MCF 10A (cell line): ENCODE measurements around the gene CCDC175. TPM values are rescaled to one million over a fixed set of nuclear protein-coding genes. Genes with fewer than 3 reads are reported as not detected.

Experiments
- Bru-seq: library from RNA; stranded (reverse); fragments of 400-500 nt; gene quantifications from one replicate; lab custom pipeline; 2021; lab: Mats Ljungman, UMichigan
- BruChase-seq, 2 experiments: library from RNA; stranded (reverse); fragments of 400-500 nt; gene quantifications; one replicate each; lab custom pipeline; 2021; lab: Mats Ljungman, UMichigan
- BruUV-seq: library from RNA; stranded (reverse); fragments of 400-500 nt; replicated peaks from 2 replicates; lab custom pipeline; 2021; lab: Mats Ljungman, UMichigan
- CTCF ChIA-PET: fragments of 300-600 bp; sonication (Branson Sonifier 250); formaldehyde crosslinking; extraction: SDS; loops from one replicate; lab custom pipeline; 2021; ENCODE audit warnings: antibody characterized with exemption, inconsistent platforms; lab: Yijun Ruan, JAX
- POLR2A ChIA-PET: fragments of 300-600, 350-650 bp; sonication (Branson Sonifier 250); formaldehyde crosslinking; extraction: SDS; loops from one replicate; lab custom pipeline; 2020; ENCODE audit warnings: antibody characterized with exemption, inconsistent platforms; lab: Yijun Ruan, JAX
- DNase-seq: peaks from one replicate; pipeline ENCODE4 v3.0.0-alpha.2; 2018; ENCODE audit not compliant: unreplicated experiment
- H3K27ac Mint-ChIP-seq: one replicate; pipeline ENCODE4 v1.8.0; 2022; ENCODE audit warnings: mild to moderate bottlenecking, low read depth, mixed read lengths; ENCODE audit not compliant: unreplicated experiment
- H3K27me3 Mint-ChIP-seq: one replicate; pipeline ENCODE4 v1.8.0; 2022; ENCODE audit warnings: mixed read lengths; ENCODE audit not compliant: insufficient read depth, unreplicated experiment
- H3K36me3 Mint-ChIP-seq: one replicate; pipeline ENCODE4 v1.8.0; 2022; ENCODE audit warnings: mild to moderate bottlenecking, moderate library complexity, mixed read lengths; ENCODE audit not compliant: insufficient read depth, unreplicated experiment
- H3K4me1 Mint-ChIP-seq: one replicate; pipeline ENCODE4 v1.8.0; 2022; ENCODE audit warnings: mixed read lengths; ENCODE audit not compliant: insufficient read depth, unreplicated experiment
- H3K4me3 Mint-ChIP-seq: one replicate; pipeline ENCODE4 v1.8.0; 2022; ENCODE audit warnings: mild to moderate bottlenecking, moderate library complexity, mixed read lengths; ENCODE audit not compliant: unreplicated experiment
- H3K9me3 Mint-ChIP-seq: one replicate; pipeline ENCODE4 v1.8.0; 2022; ENCODE audit warnings: mixed read lengths; ENCODE audit not compliant: unreplicated experiment
- intact Hi-C: fragments of 100-400 bp; cut with micrococcal nuclease; formaldehyde crosslinking; loops from 2 replicates; pipeline ENCODE4 v1.14.1; 2022
- long read RNA-seq: library from polyadenylated mRNA; stranded (forward); transcript quantifications from one replicate; pipeline ENCODE4 v2.0.0, GENCODE V29; 2022
- total RNA-seq: library from RNA; stranded (reverse); gene quantifications from 2 replicates; pipeline ENCODE4 v1.2.3, GENCODE V29; 2022
- TF ChIP-seq, protein P1 (sequence below): fragments of 200-600 bp; IDR thresholded peaks from one replicate; pipeline ENCODE4 v1.8.0; 2022; ENCODE audit warnings: antibody characterized with exemption, mild to moderate bottlenecking; ENCODE audit not compliant: unreplicated experiment

Gene CCDC175
- not detected in 2 replicates for total RNA-seq
- percentile 31 among the genes with signal in this experiment for Bru-seq, nascent RNA
- BruChase-seq, experiment 1, labeled RNA remaining after a 6-hour chase: percentile 45 among the genes with signal in this experiment
- BruChase-seq, experiment 2, labeled RNA remaining after a 2-hour chase: percentile 51 among the genes with signal in this experiment
- long read RNA-seq: 0 reads

DNA sequence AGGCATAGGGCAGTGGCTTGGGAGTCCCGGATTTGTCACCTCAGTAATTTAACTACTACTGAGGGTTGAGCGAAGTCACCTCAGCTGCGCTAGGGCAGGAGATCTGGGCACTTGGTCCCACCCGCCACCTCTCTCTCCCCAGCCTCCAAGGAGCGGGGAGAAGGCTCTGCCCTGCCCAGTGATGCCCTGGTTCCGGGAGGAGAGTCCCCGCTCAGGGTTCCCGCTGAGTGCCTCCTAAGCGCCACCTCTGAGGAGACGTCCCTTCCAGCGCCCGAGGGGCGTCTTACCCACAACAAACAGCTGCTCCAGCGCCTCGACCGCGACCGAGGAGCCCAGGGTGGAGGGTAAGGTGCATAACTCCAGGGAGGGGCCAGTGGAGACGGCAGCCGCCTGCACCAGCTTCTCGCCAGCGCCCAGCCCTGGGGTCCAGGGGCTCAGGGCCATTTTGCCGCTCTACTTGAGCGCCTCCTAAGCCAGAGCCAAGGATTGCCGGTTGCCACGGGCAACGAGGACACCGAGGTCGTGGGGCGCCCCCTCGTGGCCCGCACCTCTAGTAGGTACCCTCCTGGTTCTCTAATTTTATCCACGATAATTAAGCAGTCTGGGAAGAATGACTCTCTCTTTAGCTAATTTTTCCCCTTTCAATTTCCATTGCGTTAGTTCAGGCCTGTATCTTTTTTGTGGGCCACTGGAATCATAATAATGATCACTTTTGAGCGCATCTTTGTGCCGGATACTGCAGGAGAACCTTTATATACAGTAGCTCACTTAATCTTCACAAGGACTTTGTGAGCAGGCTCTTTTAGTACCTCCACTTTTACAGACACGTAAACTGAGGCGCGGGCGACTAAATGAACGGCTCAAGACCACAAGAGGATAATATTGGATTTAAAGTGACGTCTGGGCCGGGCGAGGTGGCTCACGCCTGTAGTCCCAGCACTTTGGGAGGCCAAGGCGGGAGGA is at the start of gene CCDC175:
Gene CCDC175 (minus strand): TSS at position 481 of the 963 bp plus-strand sequence. CDS start 37 bp downstream, at position 444.
- TF ChIP-seq, protein P1, sequence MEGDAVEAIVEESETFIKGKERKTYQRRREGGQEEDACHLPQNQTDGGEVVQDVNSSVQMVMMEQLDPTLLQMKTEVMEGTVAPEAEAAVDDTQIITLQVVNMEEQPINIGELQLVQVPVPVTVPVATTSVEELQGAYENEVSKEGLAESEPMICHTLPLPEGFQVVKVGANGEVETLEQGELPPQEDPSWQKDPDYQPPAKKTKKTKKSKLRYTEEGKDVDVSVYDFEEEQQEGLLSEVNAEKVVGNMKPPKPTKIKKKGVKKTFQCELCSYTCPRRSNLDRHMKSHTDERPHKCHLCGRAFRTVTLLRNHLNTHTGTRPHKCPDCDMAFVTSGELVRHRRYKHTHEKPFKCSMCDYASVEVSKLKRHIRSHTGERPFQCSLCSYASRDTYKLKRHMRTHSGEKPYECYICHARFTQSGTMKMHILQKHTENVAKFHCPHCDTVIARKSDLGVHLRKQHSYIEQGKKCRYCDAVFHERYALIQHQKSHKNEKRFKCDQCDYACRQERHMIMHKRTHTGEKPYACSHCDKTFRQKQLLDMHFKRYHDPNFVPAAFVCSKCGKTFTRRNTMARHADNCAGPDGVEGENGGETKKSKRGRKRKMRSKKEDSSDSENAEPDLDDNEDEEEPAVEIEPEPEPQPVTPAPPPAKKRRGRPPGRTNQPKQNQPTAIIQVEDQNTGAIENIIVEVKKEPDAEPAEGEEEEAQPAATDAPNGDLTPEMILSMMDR: peak; percentile 32
- POLR2A ChIA-PET: interaction anchor here (0.8 kb wide), 1 partner anchor 10 kb away, joined by 3 read pairs; no protein-coding TSS in a partner anchor
- BruUV-seq: no TSS peak
- peaks cover 5% of the 10 kb centered on the region for H3K4me1 Mint-ChIP-seq
- CTCF ChIA-PET: no interaction called here
- no peak within 1 kb of the TSS for H3K27ac Mint-ChIP-seq
- DNase-seq: peak; percentile 52
- intact Hi-C loops: loop anchor here (10.0 kb wide), 1 partner anchor 72 kb away; no protein-coding TSS in a partner anchor
- H3K4me3 Mint-ChIP-seq: no peak within 1 kb of the TSS
- H3K9me3 Mint-ChIP-seq: no peaks in the 10 kb centered on the region
- H3K27me3 Mint-ChIP-seq: no peaks in the 10 kb centered on the region
- no peaks in the 10 kb centered on the region for H3K36me3 Mint-ChIP-seq

DNA sequence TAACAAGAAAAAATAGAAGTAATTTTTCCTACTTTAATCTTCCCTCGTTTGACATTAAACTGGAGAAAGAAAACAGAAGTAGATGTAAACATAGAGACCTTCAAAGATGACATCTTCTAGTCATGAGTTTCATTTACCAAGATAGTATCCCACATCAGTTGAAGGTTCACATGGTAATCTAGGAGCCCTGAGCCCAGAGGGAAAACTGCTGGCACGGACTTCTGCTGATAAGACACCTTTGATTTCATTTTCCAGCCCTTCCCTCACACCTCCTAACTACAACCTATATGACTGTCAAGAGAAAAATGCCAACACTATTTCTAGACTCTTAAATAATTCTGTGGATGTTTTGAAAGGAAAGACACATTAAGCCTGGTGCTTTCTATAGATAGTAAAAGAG is 46.0 kb upstream of the CCDC175 start:
- BruUV-seq: no TSS peak
- H3K27me3 Mint-ChIP-seq: no peaks in the 10 kb centered on the region

DNA sequence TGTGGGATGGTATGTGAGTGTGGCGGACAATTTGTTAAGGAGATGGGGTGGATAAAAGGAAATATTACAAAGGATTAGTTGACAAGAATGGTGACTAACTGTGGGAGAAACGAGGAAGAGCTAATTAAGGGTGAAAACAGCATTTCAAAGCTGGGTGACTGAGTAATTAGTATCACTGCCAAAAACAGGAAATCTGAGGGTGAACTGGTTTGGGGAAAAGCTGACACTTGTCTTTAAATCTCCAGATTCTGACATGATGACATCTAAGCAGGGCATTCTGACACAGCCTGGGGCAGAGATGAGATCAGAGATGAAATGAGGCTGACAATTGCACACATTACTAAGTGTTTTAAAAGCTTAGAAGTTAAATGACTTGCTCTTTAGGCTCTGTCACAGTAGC is 42.4 kb upstream of the CCDC175 start:
- BruUV-seq: no TSS peak
- CTCF ChIA-PET: interaction anchor here (2.4 kb wide), 1 partner anchor 13 kb away, joined by 12 read pairs; no protein-coding TSS in a partner anchor
- peak; percentile 3 for DNase-seq
- TF ChIP-seq, protein P1: no peak
- POLR2A ChIA-PET: interaction anchor here (0.7 to 1.2 kb wide), 2 partner anchors 52 to 135 kb away, joined by 3 read pairs; partner anchors contain the start of genes JKAMP and L3HYPDH
- H3K27ac Mint-ChIP-seq: no peak overlapping the region
- H3K36me3 Mint-ChIP-seq: peaks cover 18% of the 10 kb centered on the region
- H3K27me3 Mint-ChIP-seq: no peaks in the 10 kb centered on the region
- H3K9me3 Mint-ChIP-seq: peaks cover 7% of the 10 kb centered on the region
- peaks cover 25% of the 10 kb centered on the region for H3K4me1 Mint-ChIP-seq
- no peak overlapping the region for H3K4me3 Mint-ChIP-seq
- intact Hi-C loops: no loop called here

More for the DNA sequence above, 46.0 kb upstream of the CCDC175 start:
- Mint-ChIP-seq H3K9me3 (peaks cover 7% of the 10 kb centered on the region), H3K36me3 (peaks cover 8% of the 10 kb centered on the region), H3K27ac (no peak overlapping the region), H3K4me1 (peaks cover 25% of the 10 kb centered on the region), H3K4me3 (no peak overlapping the region)
- POLR2A ChIA-PET: interaction anchor here (1.0 kb wide), 1 partner anchor 18 kb away, joined by 3 read pairs; no protein-coding TSS in a partner anchor
- CTCF ChIA-PET: interaction anchor here (2.9 kb wide), 2 partner anchors 10 to 275 kb away, joined by 8 to 14 read pairs; no protein-coding TSS in a partner anchor
- DNase-seq: no peak
- TF ChIP-seq, protein P1: no peak
- intact Hi-C loops: no loop called here
